Germinal center (tissue), 1 donor: ENCODE results near the gene RPSA.
"Not testable (repeated sequence)": the region's sequence is repeated elsewhere in the genome, so short reads cannot be mapped to it uniquely, and the experiment has no call there.

Experiments used
- DNase-seq: peaks from one replicate; pipeline ENCODE4 v3.0.0; 2012; ENCODE audit warnings: mixed read lengths, low spot score

Gene RPSA

DNA sequence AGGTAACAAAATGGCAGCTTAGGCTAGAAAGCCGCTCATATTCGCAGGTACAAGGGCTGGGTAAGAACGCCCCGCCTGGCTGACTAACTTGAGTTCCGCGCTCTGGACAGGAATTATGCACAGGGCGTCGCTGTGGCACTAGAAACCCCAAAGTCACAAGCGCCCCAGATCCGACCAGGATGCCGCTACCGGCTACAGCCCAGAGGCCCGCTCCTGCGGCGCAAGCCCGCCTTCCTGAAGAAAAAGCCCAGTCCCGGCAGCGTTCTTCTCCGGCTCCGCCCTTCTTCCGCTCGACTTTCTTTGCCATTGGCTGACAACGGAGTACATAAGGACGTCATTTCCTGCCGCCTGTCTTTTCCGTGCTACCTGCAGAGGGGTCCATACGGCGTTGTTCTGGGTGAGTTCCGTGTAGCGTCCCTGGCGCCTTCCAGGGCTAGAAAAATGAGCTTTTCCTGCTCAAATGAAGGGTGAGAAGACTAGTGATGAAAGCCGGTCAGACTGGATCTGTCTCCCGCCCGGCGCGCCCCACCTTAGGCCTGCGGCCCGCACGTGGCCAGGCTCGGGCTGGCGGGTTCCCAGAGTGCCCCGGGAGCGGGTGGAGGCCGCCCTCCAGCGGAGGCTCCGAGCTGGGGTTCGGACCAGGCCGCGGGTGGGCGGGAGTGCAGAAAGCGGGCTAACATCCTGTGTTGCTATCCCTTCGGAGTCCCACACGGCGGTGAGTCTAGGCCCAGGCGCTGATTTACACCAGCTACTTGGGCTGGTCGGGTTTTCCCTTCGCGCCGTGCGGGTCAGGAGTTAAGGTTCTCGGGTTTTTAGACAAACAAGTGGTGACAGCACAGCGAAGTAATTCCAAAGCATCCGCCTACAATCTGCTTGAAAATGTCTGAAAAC is at the start of gene RPSA:
Gene RPSA (plus strand): TSS at position 353 of the 891 bp plus-strand sequence. CDS start 934 bp downstream, outside the sequence.
- peak; percentile 94 for DNase-seq

DNA sequence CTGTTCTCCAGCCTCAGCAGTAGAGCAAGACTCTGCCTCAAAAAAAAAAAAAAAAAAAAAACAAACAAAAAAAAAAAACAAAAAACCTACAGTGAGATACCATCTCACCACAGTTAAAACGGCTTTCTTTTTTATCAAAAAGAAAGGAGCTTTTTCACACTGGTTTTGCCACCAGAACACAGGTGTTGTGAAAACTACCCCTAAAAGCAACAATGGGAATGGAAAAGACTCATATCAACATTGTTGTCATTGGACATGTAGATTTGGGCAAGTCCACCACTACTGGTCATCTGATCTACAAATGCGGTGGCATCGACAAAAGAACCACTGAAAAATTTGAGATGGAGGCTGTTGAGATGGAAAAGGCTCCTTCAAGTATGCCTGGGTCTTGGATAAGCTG is 48.2 kb upstream of the RPSA start:
- DNase-seq: no peak

DNA sequence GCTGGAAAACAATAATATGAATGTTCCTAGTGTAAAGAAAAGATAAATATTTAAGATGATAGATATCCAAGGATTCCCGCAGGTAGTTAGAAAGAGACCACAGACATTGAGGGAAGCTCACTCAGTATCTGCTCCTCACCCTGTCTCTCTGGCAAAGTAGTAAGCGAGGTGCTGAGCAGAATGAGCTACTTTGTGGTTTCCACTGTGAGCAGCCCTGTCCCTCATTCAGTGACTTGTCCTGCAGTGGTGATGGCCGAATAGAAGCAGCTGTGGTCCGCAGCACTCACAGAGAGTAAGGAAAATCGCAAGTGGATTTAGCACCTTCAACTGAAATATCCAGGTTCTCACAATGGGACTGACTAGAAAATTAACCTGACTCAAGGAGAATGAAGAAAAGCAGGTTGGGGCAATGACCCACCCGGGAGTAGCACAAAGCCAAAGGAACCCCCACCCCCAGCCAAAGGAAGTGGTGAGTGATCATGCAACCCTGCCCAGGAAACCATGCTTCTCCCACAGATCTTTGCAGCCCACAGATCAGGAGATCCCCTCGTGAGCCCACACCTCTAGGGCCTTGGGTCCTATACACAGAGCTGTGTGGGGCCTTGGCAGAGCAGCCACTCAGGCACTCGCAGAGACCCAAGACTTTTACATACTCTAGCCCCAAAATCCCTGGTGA is 45.1 kb upstream of the RPSA start:
- DNase-seq: no peak

DNA sequence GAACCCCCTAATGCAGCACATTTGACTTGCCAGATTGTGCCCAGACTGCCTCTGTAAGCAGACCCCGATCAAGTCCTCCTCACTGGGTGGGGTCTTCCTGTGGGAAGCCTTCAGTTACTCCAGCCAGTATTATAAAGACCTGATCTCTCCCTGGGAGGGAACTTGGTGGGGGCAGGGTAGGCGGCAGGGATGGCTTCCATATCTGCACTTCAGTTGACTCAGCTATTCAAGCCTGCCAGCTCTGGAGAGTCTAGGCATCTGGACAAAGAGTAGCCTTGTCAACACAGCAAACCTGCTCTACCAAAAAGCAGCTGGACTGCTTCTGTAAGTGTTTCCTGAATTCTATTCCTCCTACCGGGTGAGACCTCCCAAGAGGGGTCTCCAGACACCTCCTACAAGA is 44.3 kb upstream of the RPSA start:
- no peak for DNase-seq

DNA sequence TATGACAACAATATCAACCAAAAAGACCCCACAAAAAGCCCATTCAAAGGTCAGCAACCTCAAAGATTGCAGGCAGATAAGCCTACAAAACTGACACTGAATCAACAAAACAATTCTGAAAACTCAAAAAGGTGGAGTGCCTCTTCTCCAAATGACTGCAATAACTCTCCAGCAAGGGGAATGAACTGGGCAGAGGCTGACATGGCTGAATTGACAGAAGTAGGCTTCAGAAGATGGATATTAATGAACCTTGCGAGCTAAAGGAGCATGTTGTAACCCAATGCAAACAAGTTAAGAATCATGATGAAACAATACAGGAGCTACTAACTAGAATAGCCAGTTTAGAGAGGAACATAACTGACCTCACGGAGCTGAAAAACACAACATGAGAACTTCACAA is 43.7 kb upstream of the RPSA start:
- no peak for DNase-seq

DNA sequence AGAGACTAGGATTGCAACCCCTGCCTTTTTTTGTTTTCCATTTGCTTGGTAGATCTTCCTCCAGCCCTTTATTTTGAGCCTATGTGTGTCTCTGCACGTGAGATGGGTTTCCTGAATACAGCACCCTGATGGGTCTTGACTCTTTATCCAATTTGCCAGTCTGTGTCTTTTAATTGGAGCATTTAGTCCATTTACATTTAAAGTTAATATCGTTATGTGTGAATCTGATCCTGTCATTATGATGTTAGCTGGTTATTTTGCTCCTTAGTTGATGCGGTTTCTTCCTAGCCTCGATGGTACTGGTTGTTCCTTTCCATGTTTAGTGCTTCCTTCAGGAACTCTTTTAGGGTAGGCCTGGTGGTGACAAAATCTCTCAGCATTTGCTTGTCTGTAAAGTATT is 36.1 kb upstream of the RPSA start:
- DNase-seq: not testable (repeated sequence)

DNA sequence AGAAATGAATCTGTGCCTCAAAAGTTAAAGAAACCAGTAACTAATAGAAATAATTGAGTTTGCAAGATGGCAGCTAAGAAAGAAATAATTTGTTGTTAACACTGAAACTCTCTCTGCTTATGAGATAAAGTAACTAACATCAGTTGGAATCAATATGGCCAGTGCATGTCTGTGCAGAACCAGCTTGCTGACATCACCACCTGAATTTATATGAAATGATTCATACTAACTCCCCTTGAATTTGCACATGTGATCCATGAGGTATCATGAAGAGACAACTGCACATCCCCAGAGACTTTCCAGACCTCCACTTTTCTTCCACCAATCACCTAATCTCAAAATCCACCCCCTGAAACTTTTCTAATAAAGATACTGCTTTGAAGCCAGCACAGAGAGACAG is 33.7 kb upstream of the RPSA start:
- DNase-seq: no peak

DNA sequence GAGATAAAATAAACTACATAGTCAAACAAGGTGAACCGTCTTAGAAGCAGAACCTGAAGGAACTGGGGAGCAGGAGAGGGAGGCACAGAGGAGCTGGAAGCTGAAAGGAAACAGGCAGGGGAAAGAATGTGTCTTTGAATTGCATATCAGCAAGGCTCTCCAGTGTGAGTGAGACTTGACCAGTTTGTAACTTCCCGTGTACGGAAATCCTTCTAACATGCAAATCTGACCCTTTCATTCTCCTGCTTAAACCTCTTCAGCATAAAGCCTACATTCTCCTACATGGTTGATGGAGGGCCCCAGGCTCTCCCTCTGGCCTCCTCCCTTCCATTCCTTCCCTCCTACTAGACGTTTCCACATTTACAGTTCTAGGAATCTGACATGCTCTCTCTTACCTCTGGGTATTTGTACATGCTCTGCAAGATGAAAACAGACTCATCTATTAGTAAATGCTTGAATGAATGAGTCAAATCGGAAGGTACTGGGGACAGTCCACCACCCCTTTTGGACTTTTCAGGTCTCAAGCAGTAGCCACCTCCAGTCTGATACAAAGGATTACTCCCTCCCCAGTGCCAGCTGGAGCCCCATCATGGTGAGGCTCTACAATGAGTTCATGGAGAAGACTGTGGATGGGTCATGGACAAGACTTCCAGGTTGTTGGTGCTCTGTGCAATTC is 29.4 kb upstream of the RPSA start:
- no peak for DNase-seq

DNA sequence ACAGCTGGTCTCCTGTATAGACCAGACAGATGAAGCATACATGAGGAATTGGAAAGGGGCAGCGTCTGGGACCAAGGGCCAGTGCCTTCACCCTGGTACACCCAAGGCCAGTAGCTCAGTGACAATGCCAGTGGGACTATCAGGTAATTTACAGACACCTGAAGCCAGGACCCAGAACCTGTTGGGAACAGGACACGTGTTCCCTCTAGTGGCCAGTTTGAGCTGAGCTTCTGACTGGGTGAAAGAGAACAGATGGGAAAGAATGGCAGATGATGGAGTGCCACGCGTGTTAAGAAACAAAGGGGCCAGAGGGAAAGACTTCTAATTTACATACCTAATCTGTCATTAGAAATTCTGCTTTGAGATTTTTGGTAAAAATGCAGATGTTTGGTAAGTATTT is 28.4 kb upstream of the RPSA start:
- DNase-seq: peak; percentile 50

DNA sequence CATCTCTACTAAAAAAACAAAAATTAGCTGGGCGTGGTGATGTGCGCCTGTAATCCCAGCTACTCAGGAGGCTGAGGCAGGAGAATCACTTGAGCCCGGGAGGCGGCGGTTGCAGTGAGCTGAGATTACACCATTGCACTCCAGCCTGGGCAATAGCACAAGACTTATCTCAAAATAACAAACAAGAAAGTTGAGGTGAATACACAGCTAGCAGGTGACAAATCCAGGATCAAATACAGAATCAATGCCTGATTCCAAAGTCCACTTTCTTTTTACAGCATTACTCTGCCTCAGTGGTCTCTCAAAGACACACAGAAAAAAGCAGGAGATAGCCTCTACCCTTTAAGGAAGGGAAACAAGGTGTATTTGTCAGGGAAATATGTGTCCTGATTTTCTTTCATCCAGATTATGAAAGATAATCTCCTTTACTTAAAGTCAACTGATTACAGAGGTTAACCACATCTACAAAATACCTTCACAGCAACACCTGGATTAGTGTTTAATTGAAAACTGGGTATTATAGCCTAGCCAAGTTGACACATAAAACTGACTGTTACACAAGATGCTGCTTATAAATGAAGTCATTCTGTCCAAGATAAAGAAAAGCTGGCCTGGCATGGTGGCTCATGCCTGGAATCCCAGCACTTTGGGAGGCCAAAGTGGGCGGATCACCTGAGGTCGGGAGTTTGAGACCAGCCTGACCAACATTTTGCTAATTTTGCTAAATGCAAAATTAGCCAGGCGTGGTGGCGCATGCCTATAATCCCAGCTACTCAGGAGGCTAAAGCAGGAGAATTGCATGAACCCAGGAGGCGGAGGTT is 27.4 kb upstream of the RPSA start:
- no peak for DNase-seq

DNA sequence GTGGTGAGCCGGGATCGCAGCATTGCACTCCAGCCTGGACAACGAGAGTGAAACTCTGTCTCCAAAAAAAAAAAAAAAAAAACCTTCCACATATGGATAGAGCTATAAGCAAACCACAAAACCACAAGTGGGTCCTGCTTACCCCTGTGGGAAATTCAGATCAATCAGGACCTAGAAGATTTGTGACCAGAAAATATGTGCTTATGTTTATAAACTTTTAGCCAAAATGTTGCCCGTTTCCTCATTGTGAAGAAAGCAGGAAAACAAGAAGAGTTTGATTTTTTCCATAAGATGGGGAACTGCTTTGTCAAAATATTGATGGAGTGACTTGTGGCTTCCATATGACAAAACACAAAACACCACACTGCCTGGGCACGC is 26.8 kb upstream of the RPSA start:
- no peak for DNase-seq

DNA sequence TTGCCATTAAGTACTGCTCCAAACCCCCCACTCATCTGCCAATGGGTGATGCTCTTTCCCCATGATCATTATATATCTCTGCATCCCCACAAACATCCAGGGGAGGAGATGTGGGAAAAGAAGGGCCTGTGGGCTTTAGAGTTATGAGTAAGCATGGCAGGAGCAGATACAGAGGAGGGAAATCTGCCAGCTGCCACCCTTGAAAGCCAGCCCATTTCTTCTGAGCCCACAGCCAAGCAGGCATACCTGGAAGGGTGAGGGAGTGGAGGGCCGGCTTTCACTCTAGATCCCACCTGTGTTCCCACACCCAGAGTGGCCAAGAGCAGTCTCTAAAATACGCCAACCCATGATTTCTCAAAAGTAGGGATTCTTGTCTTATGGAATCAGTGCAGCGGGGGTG is 25.1 kb upstream of the RPSA start:
- DNase-seq: no peak

DNA sequence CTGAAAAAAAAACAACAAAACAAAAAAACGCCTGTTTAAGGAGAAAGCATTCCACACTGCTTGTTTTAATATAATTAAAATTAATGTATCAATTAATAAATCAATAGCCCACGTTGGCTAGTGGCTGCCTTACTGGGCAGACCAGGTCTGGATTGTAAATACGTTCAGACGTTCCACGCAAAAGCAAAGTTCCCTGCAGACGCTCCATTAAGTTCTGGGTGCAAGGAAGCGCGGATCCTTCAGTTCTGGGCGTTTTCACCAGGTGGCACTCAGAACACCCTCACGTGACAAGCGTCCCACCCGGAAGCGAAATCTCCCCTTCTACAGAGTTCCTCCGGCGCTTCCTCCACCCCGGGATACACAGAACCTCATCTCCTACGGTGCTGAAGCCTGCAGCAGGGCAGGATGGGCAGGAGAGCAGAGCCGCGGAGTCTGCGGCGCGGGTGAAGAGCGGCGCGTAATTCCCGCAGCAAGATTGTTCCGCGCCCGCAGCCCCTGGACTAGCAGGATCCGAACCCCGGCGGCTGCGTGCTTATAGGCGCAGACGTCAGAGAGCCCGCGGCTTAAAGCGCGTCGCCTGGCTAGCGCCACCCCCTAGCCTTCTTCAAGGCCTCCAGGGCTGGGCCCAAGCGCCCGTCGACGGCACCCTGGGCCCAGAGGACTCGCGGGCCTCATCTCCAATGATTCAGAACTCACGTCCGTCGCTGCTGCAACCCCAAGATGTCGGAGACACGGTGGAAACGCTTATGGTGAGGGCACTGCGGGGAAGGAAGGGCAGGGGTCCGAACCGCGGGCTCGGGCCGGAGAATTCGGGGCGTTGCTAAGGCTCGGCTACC is 23.3 kb upstream of the RPSA start, which contains the start of gene SLC25A38:
Gene SLC25A38 (plus strand): TSS at position 326 of the 836 bp plus-strand sequence. CDS start 355 bp downstream, at position 681.
- DNase-seq: peak; percentile 90

DNA sequence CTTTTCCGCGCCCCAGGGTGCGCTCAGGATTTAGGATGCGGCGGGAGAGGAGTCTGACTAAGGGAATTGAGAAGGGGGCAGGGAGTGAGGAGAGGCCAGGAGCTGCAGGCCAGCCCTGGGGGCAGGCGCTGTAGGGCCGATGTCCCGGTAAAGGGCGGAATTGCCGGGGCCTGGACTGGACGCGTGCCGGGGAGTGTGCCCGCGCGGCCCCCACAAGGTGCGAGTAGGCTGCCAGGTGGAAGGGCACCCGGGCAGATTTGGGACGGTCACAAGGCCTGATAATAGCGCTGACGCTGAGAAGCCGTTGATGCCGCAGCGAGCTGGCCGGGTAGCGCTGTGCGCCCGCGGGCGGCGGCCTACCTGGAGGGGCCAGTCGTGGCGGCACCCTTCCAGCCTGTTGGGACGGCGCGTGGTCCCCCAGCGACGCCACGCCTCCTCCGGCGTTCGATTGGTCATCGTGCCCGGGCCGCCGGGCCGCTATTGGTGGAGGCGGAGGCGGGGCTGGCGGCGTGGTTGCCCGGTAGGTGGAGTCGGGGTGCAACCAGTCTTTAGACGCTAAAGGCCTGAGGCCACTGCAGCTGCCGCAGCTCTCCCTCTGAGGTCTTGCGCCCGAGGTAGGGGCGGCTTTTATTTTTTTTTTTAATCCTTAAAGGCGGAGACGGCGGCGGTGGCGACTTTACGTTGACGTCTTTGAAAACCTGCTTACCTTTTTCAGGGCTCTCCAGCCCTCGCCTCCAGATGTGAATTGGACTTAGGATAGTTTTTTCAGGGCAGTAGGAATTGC is 22.4 kb upstream of the RPSA start:
- DNase-seq: peak; percentile 99

DNA sequence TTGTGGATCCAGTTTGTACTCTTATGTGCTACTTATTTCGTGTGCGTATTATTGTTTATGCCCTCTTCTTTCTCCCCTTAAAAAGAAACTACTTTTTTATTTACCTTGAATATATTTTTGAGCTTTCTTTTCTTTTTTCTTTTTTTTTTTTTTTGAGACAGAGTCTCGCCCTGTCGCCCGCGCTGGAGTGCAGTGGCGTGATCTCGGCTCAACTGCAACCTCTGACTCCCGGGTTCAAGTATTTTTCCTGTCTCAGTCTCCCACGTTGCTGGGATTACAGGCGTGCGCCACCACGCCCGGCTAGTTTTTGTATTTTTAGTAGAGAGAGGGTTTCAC is 21.9 kb upstream of the RPSA start:
- no peak for DNase-seq

DNA sequence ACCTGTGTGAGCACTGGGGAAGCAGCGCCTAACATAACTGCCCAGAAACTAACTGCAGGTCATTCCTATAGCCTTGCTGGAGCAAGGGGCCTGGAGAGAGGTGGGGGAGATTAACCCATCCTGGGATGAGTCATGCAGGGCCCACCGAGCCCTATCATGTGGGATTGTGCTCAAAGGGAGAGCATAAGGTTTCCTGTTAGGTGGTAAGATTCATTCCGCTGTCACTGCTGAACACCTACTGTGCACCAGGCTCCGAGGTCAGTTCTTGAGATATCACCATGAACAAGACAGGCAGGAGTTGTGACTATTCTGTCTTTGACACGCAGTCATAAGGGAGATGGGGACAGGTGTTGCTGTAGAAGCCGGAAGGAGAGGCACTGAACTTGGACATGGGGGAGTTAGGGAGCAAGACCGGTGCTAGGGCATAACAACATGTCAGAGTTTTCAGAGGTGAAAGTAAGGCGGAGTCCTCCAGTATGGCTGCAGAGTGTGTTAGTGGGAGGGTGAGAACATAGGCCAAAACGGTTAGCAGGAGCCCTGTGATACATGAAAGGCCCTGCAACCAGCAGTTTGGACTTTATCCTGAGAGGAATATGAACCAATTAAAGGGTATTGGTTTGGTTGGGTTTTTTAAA is 20.9 kb upstream of the RPSA start:
- no peak for DNase-seq

DNA sequence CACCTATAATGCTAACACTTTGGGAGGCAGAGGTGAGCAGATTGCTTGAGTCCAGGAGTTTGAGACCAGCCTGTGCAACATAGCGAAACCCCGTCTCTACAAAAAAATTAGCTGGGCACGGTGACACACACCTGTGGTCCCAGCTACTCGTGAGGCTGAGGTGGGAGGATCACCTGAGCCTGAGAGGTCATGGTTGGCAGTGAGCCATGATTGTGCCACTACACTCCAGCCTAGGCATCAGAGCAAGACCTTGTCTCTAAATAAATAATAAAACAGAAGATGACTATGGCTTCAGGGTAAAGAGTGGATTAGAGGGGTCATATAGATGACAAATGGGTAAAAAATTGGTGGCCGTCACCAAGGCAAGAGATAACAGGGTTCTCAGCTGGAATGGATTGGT is 20.2 kb upstream of the RPSA start:
- no peak for DNase-seq

DNA sequence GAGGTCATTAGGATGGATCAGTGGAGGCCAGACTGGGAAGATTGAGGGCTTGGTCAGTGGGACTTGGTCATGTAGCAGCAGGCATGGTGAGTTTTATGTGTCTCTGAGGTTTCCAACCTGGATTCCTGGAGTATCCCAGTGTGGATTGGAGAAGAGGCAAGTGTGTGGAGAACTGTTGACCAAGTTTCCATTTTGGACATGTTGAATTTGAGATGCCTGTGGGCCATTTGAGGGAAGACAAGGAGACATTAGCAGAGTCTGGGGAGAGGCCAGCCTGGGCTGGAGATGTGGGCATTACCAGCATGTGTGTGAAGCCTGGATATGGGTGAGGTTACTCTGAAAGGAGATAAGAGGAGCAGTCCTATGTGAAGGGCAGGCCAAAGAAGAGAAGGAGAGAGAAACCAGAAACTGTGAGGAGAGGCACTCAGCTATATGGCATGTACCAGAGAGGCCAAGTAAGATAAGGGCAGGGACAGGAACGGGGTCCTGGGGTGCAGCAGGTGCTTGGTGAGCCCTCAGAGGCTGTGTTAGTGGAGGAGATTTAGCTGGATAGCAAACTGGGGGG is 19.0 kb upstream of the RPSA start:
- no peak for DNase-seq

DNA sequence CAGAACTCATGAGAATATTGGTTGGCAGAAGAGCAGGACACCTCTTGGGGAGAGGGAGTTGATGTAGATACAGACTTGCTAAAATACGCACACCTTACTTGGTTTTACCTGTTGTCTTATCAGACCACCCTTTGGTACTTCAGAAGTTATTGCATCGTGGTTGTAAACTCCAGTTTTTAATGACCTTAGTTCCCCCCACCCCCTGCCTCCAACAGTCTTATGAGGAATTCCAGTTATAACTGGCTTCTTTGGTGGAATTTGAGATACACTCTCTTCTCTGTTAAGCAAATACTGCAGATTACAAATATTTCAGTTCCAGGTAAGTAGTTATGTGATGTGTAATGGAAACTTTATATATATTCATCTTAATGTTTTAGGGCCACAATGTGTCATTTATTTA is 18.4 kb upstream of the RPSA start:
- no peak for DNase-seq
